Astrocyte (in vitro differentiated cells and primary cell): ENCODE results near the gene SLC9A5. TPM values are rescaled to one million over a fixed set of nuclear protein-coding genes. Genes with fewer than 3 reads are reported as not detected.

Experiments
- DNase-seq: peaks from one replicate; pipeline ENCODE4 v3.0.0-alpha.2; 2010; ENCODE audit warnings: low read depth
- FAIRE-seq: peaks from 2 replicates; lab custom pipeline; 2011; peaks lifted over from hg19 to GRCh38; lab: Jason Lieb, UNC
- H2AFZ ChIP-seq: 2 replicates; pipeline ENCODE4 v1.6.0; 2012; ENCODE audit warnings: low read depth, low read length, inconsistent platforms
- H3K27ac ChIP-seq: 2 replicates; pipeline ENCODE4 v1.5.1; 2011; ENCODE audit warnings: low read depth, low read length, inconsistent platforms
- H3K27me3 ChIP-seq: 2 replicates; pipeline ENCODE4 v1.6.0; 2011; ENCODE audit warnings: low read length, inconsistent platforms; ENCODE audit not compliant: insufficient read depth
- H3K36me3 ChIP-seq: 2 replicates; pipeline ENCODE4 v1.5.1; 2011; ENCODE audit warnings: low read length, inconsistent platforms; ENCODE audit not compliant: insufficient read depth
- H3K4me1 ChIP-seq: 2 replicates; pipeline ENCODE4 v1.5.1; 2011; ENCODE audit warnings: low read length, inconsistent platforms; ENCODE audit not compliant: insufficient read depth
- H3K4me2 ChIP-seq: 2 replicates; pipeline ENCODE4 v1.6.0; 2012; ENCODE audit warnings: low read length, inconsistent platforms
- H3K4me3 ChIP-seq: 2 replicates; pipeline ENCODE4 v1.5.1; 2011; ENCODE audit warnings: low read depth, mild to moderate bottlenecking, low read length, inconsistent platforms; ENCODE audit not compliant: insufficient read depth
- H3K79me2 ChIP-seq: 2 replicates; pipeline ENCODE4 v1.6.0; 2012; ENCODE audit warnings: mild to moderate bottlenecking, low read length, inconsistent platforms; ENCODE audit not compliant: insufficient read depth
- H3K9ac ChIP-seq: 2 replicates; pipeline ENCODE4 v1.6.0; 2012; ENCODE audit warnings: mild to moderate bottlenecking, low read length, inconsistent platforms
- H3K9me3 ChIP-seq: 2 replicates; pipeline ENCODE4 v1.5.1; 2012; ENCODE audit warnings: low read depth, mild to moderate bottlenecking, low read length, inconsistent platforms; ENCODE audit not compliant: insufficient read depth
- H4K20me1 ChIP-seq: 2 replicates; pipeline ENCODE4 v1.6.0; 2012; ENCODE audit warnings: low read length, inconsistent platforms; ENCODE audit not compliant: insufficient read depth
- H3K27ac Mint-ChIP-seq: one replicate; pipeline ENCODE4 v1.8.0; 2021; ENCODE audit warnings: mild to moderate bottlenecking, mixed read lengths; ENCODE audit not compliant: unreplicated experiment
- H3K27me3 Mint-ChIP-seq: one replicate; pipeline ENCODE4 v1.8.0; 2021; ENCODE audit warnings: low read depth, mixed read lengths; ENCODE audit not compliant: unreplicated experiment
- H3K36me3 Mint-ChIP-seq: one replicate; pipeline ENCODE4 v1.8.0; 2021; ENCODE audit warnings: low read depth, mixed read lengths; ENCODE audit not compliant: unreplicated experiment
- H3K4me1 Mint-ChIP-seq: one replicate; pipeline ENCODE4 v1.8.0; 2021; ENCODE audit warnings: low read depth, mixed read lengths; ENCODE audit not compliant: unreplicated experiment
- H3K4me3 Mint-ChIP-seq: one replicate; pipeline ENCODE4 v1.8.0; 2021; ENCODE audit warnings: mild to moderate bottlenecking, moderate library complexity, mixed read lengths; ENCODE audit not compliant: unreplicated experiment
- H3K9me3 Mint-ChIP-seq: one replicate; pipeline ENCODE4 v1.8.0; 2021; ENCODE audit warnings: mild to moderate bottlenecking, mixed read lengths; ENCODE audit not compliant: unreplicated experiment
- CTCF ChIP-seq: IDR thresholded peaks from 2 replicates; pipeline ENCODE4 v1.5.1; 2011; ENCODE audit warnings: low read depth, mild to moderate bottlenecking, inconsistent platforms, low read length, moderate library complexity; ENCODE audit not compliant: insufficient read depth
- EZH2 ChIP-seq: IDR thresholded peaks from 2 replicates; pipeline ENCODE4 v1.6.1; 2012; ENCODE audit warnings: mild to moderate bottlenecking, low read length, inconsistent platforms; ENCODE audit not compliant: insufficient read depth
- total RNA-seq: library from RNA; stranded (reverse); gene quantifications from 2 replicates; pipeline ENCODE4 v1.2.1, GENCODE V29; 2021

The SLC9A5 gene
- total RNA-seq, 1 donor from 2014 or later, result 2.5 TPM

- H3K9me3 Mint-ChIP-seq, result no peaks in the 10 kb centered on the region
- H3K4me1 Mint-ChIP-seq, result peaks cover 12% of the 10 kb centered on the region
- no peaks in the 10 kb centered on the region for H3K36me3 ChIP-seq
- no peaks in the 10 kb centered on the region for H3K36me3 Mint-ChIP-seq
- no peaks in the 10 kb centered on the region for H3K9me3 ChIP-seq
- no peaks in the 10 kb centered on the region for H3K27me3 ChIP-seq
- H3K27ac Mint-ChIP-seq, result no peak overlapping the region
- H3K79me2 ChIP-seq, result no peaks in the 10 kb centered on the region
- H4K20me1 ChIP-seq, result no peaks in the 10 kb centered on the region
- H2AFZ ChIP-seq, result no peak overlapping the region
- H3K9ac ChIP-seq, result no peak overlapping the region
- H3K27ac ChIP-seq, result no peak overlapping the region
- TF ChIP-seq CTCF (no peak), EZH2 (no peak)
- DNase-seq (no peak), FAIRE-seq (no peak)
- peaks cover 13% of the 10 kb centered on the region for H3K4me1 ChIP-seq
- no peak overlapping the region for H3K4me3 Mint-ChIP-seq
- H3K27me3 Mint-ChIP-seq, result peaks cover 46% of the 10 kb centered on the region
- no peak overlapping the region for H3K4me2 ChIP-seq
- no peak overlapping the region for H3K4me3 ChIP-seq
Observed at GRCh38 chr16:67298277-67298676, 49.5 kb downstream of the SLC9A5 start.

- H3K27ac Mint-ChIP-seq, result no peak overlapping the region
- Histone ChIP-seq H3K79me2 (no peaks in the 10 kb centered on the region), H3K4me3 (no peak overlapping the region), H3K9ac (no peak overlapping the region), H4K20me1 (no peaks in the 10 kb centered on the region), H3K4me1 (peaks cover 13% of the 10 kb centered on the region), H3K36me3 (no peaks in the 10 kb centered on the region), H3K9me3 (no peaks in the 10 kb centered on the region), H3K27me3 (no peaks in the 10 kb centered on the region), H2AFZ (no peak overlapping the region), H3K4me2 (no peak overlapping the region), H3K27ac (no peak overlapping the region)
- TF ChIP-seq CTCF (no peak), EZH2 (no peak)
- no peak for FAIRE-seq
- H3K4me3 Mint-ChIP-seq, result no peak overlapping the region
- peaks cover 18% of the 10 kb centered on the region for H3K4me1 Mint-ChIP-seq
- peaks cover 5% of the 10 kb centered on the region for H3K9me3 Mint-ChIP-seq
- DNase-seq, result no peak
- H3K36me3 Mint-ChIP-seq, result peaks cover 2% of the 10 kb centered on the region
- peaks cover 39% of the 10 kb centered on the region for H3K27me3 Mint-ChIP-seq
Observed at GRCh38 chr16:67299269-67299668, 50.5 kb downstream of the SLC9A5 start.

- no peak overlapping the region for H3K4me2 ChIP-seq
Observed at GRCh38 chr16:67301080-67301782, 52.5 kb downstream of the SLC9A5 start.

More at GRCh38 chr16:67301080-67301782, 52.5 kb downstream of the SLC9A5 start:
- H3K36me3 Mint-ChIP-seq, result peaks cover 4% of the 10 kb centered on the region
- peaks cover 31% of the 10 kb centered on the region for H3K27me3 Mint-ChIP-seq
- H3K4me3 Mint-ChIP-seq, result no peak overlapping the region
- Histone ChIP-seq H2AFZ (no peak overlapping the region), H3K9me3 (peaks cover 9% of the 10 kb centered on the region), H3K79me2 (no peaks in the 10 kb centered on the region), H3K4me3 (no peak overlapping the region), H3K9ac (no peak overlapping the region), H3K36me3 (no peaks in the 10 kb centered on the region), H3K27me3 (no peaks in the 10 kb centered on the region), H4K20me1 (no peaks in the 10 kb centered on the region), H3K4me1 (peaks cover 9% of the 10 kb centered on the region), H3K27ac (no peak overlapping the region)
- TF ChIP-seq CTCF (no peak), EZH2 (no peak)
- DNase-seq, result no peak
- peaks cover 13% of the 10 kb centered on the region for H3K4me1 Mint-ChIP-seq
- no peak for FAIRE-seq
- no peak overlapping the region for H3K27ac Mint-ChIP-seq
- H3K9me3 Mint-ChIP-seq, result peaks cover 7% of the 10 kb centered on the region
